Measurements from ENCODE around the gene HOXB8.

The HOXB8 gene

GRCh38 chr17:48616717-48617470, 1.8 kb upstream of the HOXB8 start:
- no peak overlapping the region for H3K27ac ChIP-seq (ENCODE audit: low read depth, low read length)
- H3K4me1 ChIP-seq (ENCODE audit: control insufficient read depth, insufficient read depth, low read length), result peaks cover 5% of the 10 kb centered on the region
- H3K27me3 ChIP-seq (ENCODE audit: control insufficient read depth, insufficient read depth, low read length), result peaks cover 52% of the 10 kb centered on the region
- H3K4me3 ChIP-seq (ENCODE audit: low read length), result no peak overlapping the region
- no peak overlapping the region for H3K9ac ChIP-seq (ENCODE audit: low read length)
- no peaks in the 10 kb centered on the region for H3K36me3 ChIP-seq (ENCODE audit: control insufficient read depth, insufficient read depth, low read length)

GRCh38 chr17:48615963-48616716, 1.0 kb upstream of the HOXB8 start:
- Histone ChIP-seq H3K4me1 (ENCODE audit: control insufficient read depth, insufficient read depth, low read length) (peaks cover 5% of the 10 kb centered on the region), H3K9ac (ENCODE audit: low read length) (no peak overlapping the region), H3K36me3 (ENCODE audit: control insufficient read depth, insufficient read depth, low read length) (no peaks in the 10 kb centered on the region), H3K27ac (ENCODE audit: low read depth, low read length) (no peak overlapping the region), H3K4me3 (ENCODE audit: low read length) (no peak overlapping the region), H3K27me3 (ENCODE audit: control insufficient read depth, insufficient read depth, low read length) (peaks cover 48% of the 10 kb centered on the region)

DNA sequence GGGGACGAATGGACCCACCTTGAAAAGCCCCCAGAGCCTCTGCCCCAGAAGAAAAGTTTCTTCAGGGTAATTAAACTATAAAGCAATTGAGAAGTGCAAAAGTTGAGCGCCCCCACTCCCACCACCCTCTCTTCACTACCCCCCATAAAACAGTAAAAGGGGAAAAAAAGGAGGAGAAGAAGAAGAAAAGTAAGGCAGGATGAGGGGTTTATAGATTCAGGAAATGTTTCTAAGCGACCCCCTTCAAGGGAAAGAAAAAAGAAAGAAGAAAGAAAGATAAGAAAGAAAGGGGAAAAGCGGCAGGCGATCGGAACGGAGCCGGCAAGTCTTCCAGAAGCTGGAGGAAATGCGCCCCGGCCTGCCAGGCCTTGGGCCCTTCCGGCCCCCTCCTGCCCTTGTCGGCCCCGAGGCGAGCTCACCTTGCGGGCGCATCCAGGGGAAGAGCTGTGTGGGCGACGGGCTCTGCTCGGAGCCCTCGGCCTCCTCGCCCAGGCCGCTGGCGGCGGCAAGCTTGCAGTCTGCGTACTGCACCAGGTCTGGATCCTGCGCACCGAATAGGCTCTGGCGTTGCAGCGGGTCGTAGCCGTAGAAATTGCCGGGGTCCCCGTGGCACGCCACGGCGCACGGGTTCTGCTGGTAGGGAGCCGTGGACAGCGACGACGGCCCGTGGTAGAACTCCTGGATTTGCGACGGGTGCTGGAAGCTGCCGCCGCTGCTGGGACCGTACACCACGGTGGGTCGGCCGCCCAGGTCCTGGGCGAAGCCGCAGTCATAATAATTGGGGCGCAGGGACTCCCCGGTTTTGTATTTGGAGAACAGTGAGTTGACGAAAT, 1.0 kb downstream of the HOXB8 start:
- peaks cover 36% of the 10 kb centered on the region for H3K27me3 ChIP-seq (ENCODE audit: control insufficient read depth, insufficient read depth, low read length)
- H3K9ac ChIP-seq (ENCODE audit: low read length), result no peak overlapping the region
- no peak overlapping the region for H3K27ac ChIP-seq (ENCODE audit: low read depth, low read length)
- H3K36me3 ChIP-seq (ENCODE audit: control insufficient read depth, insufficient read depth, low read length), result no peaks in the 10 kb centered on the region
- H3K4me1 ChIP-seq (ENCODE audit: control insufficient read depth, insufficient read depth, low read length), result peaks cover 5% of the 10 kb centered on the region
- H3K4me3 ChIP-seq (ENCODE audit: low read length), result peak overlapping the region; percentile 47

DNA sequence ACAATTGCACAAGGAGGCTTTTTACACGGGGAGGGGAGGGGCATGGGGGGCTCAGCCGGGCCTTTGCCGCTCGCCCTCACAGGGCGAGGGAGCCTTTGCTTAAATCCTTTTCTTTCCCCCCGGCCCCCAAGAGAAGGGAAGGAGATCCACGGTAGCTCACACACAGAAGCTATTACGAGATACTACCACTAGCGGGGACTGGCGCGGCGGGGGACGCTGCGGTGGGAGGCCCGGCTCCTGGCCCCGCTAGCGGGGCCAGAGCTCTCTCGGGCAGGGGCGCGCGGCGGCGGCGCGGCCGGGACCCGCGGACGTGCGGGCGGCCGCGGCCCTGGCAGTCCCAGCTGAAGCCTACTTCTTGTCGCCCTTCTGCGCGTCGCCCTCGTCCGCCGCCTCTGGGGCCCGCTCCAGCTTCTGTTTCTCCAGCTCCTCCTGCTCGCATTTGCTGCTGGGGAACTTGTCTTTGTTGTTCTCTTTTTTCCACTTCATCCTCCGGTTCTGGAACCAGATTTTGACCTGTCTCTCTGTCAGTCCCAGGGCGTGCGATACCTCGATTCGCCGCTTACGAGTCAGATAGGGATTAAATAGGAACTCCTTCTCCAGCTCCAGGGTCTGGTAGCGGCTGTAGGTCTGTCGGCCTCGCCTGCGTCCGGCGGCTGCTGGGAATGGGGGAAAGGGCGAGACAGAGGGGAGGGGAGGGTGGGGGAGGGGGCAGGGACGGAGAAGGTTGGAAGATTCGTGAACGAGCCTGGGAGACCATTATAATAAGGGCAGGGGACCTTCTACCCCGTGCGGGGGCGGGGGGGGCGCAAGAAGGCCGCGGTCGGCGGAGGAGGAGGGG, 2.0 kb downstream of the HOXB8 start:
- no peak overlapping the region for H3K27ac ChIP-seq (ENCODE audit: low read depth, low read length)

DNA sequence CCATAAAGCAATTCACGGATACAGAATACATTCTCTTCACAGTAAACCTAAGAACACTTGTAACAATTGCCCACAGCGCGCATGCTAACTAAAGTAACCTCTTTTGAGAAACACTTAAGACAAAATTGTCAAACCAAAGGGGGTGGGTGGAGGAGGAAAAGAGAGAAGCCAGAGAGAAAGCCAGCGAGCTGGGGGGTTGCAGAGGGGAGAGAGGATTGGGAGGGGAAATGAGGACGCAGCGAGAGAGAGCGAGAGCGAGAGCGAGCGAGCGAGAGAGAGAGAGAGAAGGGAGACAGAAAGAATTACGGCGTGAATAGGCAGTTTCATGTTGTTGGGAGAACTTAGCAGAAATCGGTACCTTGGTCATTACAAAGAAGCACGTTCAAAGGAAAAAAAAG, 2.6 kb downstream of the HOXB8 start:
- peak overlapping the region; percentile 82 for H3K4me3 ChIP-seq (ENCODE audit: low read length)
- no peaks in the 10 kb centered on the region for H3K36me3 ChIP-seq (ENCODE audit: control insufficient read depth, insufficient read depth, low read length)
- H3K27me3 ChIP-seq (ENCODE audit: control insufficient read depth, insufficient read depth, low read length), result peaks cover 26% of the 10 kb centered on the region
- H3K4me1 ChIP-seq (ENCODE audit: control insufficient read depth, insufficient read depth, low read length), result no peaks in the 10 kb centered on the region
- no peak overlapping the region for H3K9ac ChIP-seq (ENCODE audit: low read length)
- H3K27ac ChIP-seq (ENCODE audit: low read depth, low read length), result no peak overlapping the region

More for the DNA sequence above, 2.0 kb downstream of the HOXB8 start:
- H3K4me3 ChIP-seq (ENCODE audit: low read length), result peak overlapping the region; percentile 82
- peak overlapping the region; percentile 33 for H3K9ac ChIP-seq (ENCODE audit: low read length)
- H3K36me3 ChIP-seq (ENCODE audit: control insufficient read depth, insufficient read depth, low read length), result no peaks in the 10 kb centered on the region
- H3K4me1 ChIP-seq (ENCODE audit: control insufficient read depth, insufficient read depth, low read length), result peaks cover 4% of the 10 kb centered on the region
- peaks cover 32% of the 10 kb centered on the region for H3K27me3 ChIP-seq (ENCODE audit: control insufficient read depth, insufficient read depth, low read length)

- Histone ChIP-seq H3K4me3 (ENCODE audit: low read length) (peak overlapping the region; percentile 82), H3K36me3 (ENCODE audit: control insufficient read depth, insufficient read depth, low read length) (no peaks in the 10 kb centered on the region), H3K27ac (ENCODE audit: low read depth, low read length) (no peak overlapping the region), H3K27me3 (ENCODE audit: control insufficient read depth, insufficient read depth, low read length) (peaks cover 21% of the 10 kb centered on the region), H3K9ac (ENCODE audit: low read length) (no peak overlapping the region), H3K4me1 (ENCODE audit: control insufficient read depth, insufficient read depth, low read length) (no peaks in the 10 kb centered on the region)
Measured at GRCh38 chr17:48611681-48612455, 3.2 kb downstream of the HOXB8 start.

DNA sequence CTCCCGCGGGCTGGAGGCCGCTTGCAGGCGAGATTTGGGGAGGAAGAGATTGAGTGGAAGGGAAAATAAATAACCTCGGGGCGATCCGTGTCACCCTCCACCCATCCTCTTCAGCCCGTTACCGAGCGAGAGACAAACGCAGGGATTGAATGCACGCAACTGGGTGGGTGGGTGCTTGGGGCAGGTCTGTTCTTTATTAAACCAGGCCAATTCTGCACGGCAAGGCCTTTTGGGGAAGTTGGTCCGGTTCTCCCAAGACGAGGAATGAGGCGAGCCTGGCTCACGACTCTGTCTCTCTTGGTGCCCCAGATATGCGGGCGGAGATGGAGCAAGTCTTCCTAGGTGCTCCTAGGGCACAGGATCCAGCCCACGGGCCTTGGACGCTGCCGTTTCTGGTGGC, 3.9 kb downstream of the HOXB8 start:
- peaks cover 15% of the 10 kb centered on the region for H3K27me3 ChIP-seq (ENCODE audit: control insufficient read depth, insufficient read depth, low read length)
- peak overlapping the region; percentile 74 for H3K27ac ChIP-seq (ENCODE audit: low read depth, low read length)
- no peaks in the 10 kb centered on the region for H3K4me1 ChIP-seq (ENCODE audit: control insufficient read depth, insufficient read depth, low read length)

DNA sequence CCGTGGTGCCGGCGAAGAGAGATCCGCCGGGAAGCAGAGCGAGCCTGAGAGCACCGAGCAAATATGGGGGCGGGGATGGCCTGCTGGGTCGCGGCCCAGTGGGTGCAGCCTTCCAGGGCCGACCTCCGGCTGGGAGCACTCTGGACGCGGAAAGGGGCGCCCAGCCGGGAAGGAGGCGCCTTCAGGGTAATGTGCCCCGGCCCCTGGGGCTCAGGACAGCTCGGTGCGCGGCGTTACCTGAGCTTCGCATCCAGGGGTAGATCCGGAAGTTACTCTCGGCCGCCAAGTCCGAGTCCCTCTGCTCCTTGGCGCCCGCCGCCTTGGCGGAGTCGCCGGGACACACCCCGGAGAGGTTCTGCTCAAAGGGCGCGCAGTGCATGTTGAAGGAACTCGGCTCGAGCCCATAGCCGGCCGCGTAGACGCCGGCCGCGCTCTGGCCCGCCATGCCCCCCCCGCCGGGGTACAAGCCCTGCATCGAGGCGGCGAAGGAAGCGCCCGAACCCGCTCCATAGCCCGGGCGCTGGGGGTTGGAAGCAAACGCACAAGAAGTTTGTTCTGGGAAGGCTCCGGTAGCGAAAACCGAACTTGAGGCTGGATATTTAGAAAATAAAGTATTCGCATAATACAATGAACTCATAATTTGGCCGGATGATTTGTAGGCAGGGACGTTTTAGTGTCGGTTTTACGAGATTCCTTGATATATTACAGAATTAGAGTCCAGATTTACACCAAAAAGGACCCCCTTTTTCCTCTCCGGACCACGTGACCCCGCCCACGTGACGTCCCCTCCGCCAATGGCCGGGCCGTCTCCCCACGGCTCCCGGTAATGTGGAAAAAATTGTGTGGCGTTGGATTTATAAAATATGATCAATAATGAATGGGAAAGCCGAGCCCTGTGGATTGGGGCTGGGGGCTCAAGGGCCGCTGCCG, 4.5 kb downstream of the HOXB8 start, which contains the start of gene HOXB7:
Gene HOXB7 (minus strand): TSS at position 736 of the 930 bp plus-strand sequence. CDS start 99 bp downstream, at position 637.
- Histone ChIP-seq H3K27me3 (ENCODE audit: control insufficient read depth, insufficient read depth, low read length) (peaks cover 14% of the 10 kb centered on the region), H3K27ac (ENCODE audit: low read depth, low read length) (peak within 1 kb of the TSS; percentile 74), H3K4me1 (ENCODE audit: control insufficient read depth, insufficient read depth, low read length) (no peaks in the 10 kb centered on the region), H3K36me3 (ENCODE audit: control insufficient read depth, insufficient read depth, low read length) (no peaks in the 10 kb centered on the region), H3K9ac (ENCODE audit: low read length) (peak within 1 kb of the TSS; percentile 34), H3K4me3 (ENCODE audit: low read length) (peak within 1 kb of the TSS; percentile 82)

More for the DNA sequence above, 3.9 kb downstream of the HOXB8 start:
- Histone ChIP-seq H3K4me3 (ENCODE audit: low read length) (peak overlapping the region; percentile 82), H3K9ac (ENCODE audit: low read length) (peak overlapping the region; percentile 10), H3K36me3 (ENCODE audit: control insufficient read depth, insufficient read depth, low read length) (no peaks in the 10 kb centered on the region)

- H3K9ac ChIP-seq (ENCODE audit: low read length), result no peak overlapping the region
- no peaks in the 10 kb centered on the region for H3K4me1 ChIP-seq (ENCODE audit: control insufficient read depth, insufficient read depth, low read length)
- no peaks in the 10 kb centered on the region for H3K36me3 ChIP-seq (ENCODE audit: control insufficient read depth, insufficient read depth, low read length)
- H3K27me3 ChIP-seq (ENCODE audit: control insufficient read depth, insufficient read depth, low read length), result peaks cover 19% of the 10 kb centered on the region
- H3K4me3 ChIP-seq (ENCODE audit: low read length), result peak overlapping the region; percentile 82
- H3K27ac ChIP-seq (ENCODE audit: low read depth, low read length), result peak overlapping the region; percentile 19
Measured at GRCh38 chr17:48609759-48610281, 5.3 kb downstream of the HOXB8 start.

DNA sequence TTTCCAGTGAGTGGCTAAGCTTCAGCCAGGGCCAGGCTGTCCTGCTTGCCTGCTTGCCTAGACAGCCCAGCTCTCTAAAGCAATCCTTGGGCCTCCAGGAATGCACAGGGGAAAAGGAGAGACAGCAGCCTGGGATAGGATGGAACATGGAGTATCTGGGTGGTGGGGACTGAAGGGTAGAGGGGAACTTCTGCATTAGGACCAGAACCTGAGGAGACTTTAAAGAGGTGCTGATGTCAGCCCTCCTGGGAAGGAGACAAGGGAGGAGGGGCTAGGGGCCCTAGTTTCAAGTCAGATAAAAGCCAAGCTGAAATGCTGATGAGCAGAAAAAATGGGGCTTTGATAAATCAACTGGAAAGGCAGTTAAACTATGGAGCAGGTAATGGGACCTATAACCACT, 6.1 kb downstream of the HOXB8 start:
- Histone ChIP-seq H3K9ac (ENCODE audit: low read length) (no peak overlapping the region), H3K4me1 (ENCODE audit: control insufficient read depth, insufficient read depth, low read length) (no peaks in the 10 kb centered on the region), H3K36me3 (ENCODE audit: control insufficient read depth, insufficient read depth, low read length) (no peaks in the 10 kb centered on the region), H3K27ac (ENCODE audit: low read depth, low read length) (no peak overlapping the region), H3K27me3 (ENCODE audit: control insufficient read depth, insufficient read depth, low read length) (peaks cover 15% of the 10 kb centered on the region), H3K4me3 (ENCODE audit: low read length) (no peak overlapping the region)

Data from rectal smooth muscle tissue (tissue), 1 donor.